CD4-positive, alpha-beta T cell treated with Interleukin-21 for 1 hour (primary cell): ENCODE data around the gene IMMP1L.

Experiments used
- DNase-seq: peaks from one replicate; pipeline ENCODE4 v3.0.0-alpha.2; 2020

The IMMP1L gene

DNA sequence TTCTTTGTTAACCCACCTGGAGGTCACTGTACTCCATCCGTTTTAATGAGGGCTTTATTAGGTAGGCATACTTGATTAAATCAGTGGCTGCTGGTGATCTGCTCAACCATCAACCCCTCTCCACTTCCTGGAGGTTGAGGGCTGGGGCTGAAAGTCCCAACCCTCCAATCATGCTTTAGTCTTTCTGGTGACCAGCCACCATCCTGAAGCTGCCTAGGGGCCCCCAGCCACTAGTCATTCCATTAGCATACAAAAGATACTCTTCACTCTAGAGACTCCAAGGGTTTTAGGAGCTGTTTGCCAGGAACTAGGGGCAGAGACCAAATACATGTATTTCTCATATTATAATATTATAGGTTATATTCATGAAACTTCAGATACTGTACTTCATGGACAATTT lies 126.3 kb downstream of the IMMP1L start:
- DNase-seq: no peak
